Ramos (cell line): ENCODE data around the gene PBXIP1.
"Not testable (repeated sequence)": the region's sequence is repeated elsewhere in the genome, so short reads cannot be mapped to it uniquely, and the experiment has no call there.

Experiments used
- in situ Hi-C: fragments of 300-500 bp; cut with MboI; formaldehyde crosslinking; loops from one replicate; pipeline ENCODE4 v1.14.3; 2022; ENCODE audit warnings: low sequenced_read_pairs; ENCODE audit not compliant: unreplicated experiment

PBXIP1 gene

DNA sequence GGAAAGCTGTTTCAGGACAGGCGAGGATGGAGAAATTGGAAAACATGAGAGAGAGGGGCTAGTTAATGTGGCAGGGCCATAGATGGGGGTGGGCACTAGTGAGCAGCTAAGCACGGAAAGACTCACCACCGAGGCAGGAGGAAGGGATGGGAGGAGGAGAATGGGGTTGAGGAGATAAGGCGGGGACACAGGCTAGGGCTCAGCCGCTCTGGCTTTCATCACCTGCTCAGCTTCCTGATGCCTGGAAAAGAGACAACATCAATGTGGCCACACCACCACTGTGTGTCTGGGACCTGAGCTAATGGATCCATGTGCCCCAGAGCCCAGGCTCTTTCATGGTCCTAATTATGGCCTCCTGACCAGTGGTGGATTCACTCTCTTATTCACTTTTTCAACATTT, 47.0 kb downstream of the PBXIP1 start:
- in situ Hi-C loops: no loop called here

DNA sequence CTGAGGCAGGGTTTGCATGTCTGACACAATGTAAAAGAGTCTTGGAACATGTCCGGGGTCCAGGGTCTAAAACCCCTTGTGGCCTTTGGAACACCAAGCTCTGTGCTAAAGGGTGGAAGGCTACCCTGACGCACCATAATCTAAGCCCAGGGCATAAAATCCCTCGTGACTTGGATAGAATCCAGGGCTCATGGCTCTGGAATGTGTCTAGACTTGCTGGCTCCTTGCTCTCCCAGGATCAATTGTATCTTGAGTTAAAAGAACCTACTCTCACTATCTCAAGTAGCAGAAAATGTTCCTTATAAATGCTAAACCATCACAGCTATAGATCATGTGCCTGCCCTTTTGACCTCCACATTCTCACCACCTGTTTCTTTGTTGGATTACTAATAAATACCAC, 47.8 kb downstream of the PBXIP1 start:
- in situ Hi-C loops: not testable (repeated sequence)

DNA sequence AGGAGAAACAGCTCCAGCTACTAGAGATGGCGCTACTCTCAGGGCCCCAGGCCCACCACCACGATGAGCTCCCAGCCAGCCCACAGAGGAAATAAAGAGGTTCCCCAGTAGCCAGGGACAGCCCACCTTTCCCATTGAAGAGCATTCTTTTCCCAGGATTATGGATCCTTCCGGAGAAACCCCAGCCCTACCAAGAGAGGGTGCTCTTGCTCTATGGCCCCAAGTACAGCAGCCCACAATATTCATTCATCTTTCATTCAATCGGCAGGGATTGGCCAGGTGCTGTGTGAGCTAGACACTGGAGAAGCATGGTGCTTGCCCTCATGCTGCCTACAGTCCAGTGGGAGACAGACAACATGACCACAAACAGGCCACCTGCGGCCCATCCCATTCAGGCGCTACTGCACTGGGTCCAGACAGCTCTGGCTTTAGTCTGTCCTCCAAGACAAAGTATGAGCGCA, 49.2 kb downstream of the PBXIP1 start:
- in situ Hi-C loops: no loop called here

DNA sequence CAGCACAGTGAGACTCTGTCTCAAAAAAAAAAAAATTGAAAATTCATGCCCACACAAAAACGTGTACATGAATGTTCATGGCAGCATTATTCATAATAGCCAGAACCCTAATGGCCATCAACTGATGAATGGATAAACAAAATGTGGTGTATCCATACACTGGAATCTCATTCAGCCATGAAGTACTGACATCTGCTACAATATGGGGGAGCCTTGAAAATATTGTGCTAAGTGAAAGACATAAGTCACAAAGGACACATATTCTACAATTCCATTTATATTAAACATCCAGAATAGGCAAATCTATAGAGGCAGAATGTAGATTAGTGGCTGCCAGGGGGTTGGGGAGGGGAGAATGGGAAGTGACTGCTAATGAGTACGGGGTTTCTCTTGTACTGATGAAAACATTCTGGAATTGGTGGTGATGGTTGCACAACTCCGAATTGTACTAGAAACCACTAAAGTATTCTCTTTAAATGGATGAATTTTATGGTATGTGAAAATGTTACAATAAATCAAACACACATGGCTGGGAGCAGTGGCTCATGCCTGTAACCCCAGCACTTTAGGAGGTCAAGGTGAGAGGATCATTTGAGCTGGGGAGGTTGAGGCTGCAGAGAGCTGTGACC, 52.8 kb downstream of the PBXIP1 start:
- in situ Hi-C loops: no loop called here

DNA sequence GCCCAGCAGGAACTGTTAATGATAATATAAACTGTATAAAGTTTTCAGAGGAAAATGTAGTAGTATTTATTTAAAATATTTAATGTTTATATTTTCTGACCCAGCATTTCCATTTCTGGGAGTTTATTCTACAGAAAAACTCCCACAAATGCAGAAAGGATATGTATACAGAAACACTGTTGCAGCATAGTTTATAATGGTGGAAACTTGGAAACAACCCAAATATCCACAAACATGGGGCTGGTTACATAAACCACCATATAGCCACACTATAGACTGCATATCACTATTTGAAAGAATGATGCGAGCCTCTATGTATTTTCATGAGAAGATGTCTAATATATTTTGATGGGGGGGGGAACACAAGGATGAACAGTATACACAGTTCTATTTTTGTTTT, 54.3 kb downstream of the PBXIP1 start:
- in situ Hi-C loops: no loop called here

DNA sequence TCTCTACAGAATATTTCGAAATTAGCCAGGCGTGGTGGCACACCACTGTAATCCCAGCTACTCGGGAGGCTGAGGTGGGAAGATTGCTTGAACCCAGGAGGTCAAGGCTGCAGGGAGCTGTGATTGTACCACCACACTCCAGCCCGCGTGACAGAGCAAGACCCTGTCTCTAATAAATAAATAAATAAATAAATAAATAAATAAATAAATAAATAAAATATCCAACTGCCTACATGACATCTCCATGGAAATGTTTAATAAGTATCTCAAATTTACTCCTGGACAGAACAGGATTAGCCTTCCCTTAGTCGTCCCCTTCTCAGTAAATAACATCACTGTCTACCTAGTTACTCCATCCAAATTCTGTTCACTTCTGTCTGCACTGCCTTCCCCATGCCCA, 56.9 kb downstream of the PBXIP1 start:
- in situ Hi-C loops: no loop called here

DNA sequence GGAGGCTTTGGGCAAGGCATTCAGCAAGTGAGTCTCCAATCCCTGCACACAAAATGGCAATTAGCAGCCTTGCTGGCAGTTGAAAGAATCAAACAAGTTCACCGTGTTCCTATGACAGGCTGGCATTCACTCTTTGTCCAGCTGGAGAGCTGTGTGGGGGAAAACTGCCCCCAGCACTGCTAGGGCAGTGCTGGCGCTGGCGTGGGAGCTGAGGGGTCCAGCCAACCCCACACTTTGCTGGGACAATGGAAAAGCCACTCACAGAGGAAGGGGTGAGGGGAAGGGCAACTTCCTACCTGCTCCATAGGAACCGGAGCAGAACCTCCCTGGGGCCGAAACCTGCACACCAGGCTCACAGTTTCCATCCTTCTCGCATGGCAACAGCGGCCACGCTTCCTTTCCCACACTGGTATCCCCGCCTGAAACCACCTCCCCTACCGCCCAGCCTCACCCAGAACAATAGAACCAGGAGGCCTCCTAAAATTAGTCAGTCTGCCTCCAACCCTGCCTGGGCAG, 59.1 kb downstream of the PBXIP1 start:
- in situ Hi-C loops: no loop called here

DNA sequence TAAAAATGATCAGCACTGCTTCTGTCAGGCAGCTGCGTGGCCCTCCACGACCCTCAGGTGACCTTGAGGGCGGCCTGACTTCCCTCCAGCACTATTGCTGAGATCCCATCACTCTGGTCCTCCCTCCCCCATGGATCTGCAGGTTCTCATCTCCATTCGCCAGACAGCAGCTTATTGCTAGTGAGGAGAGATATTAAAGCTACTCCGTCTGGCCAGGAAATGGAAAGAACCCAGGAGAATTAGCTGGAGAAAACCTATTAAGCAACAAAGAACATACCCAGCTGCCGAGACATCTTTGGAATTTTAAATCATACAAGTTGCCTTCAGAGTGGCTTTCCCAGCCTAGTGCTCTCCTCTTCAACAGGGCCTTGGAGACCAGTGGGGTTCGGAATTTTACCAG, 60.1 kb downstream of the PBXIP1 start:
- in situ Hi-C loops: no loop called here
